GM12874 (cell line): Measurements from ENCODE around the gene PELI3.
A peak's percentile ranks its signal among the peaks of the same experiment; 100 is the strongest.

Source experiments
- TF ChIP-seq, protein P1 (sequence below): IDR thresholded peaks from 2 replicates; pipeline ENCODE4 v1.5.1; 2011; ENCODE audit warnings: low read depth, mild to moderate bottlenecking, control low read depth, low read length, moderate library complexity; ENCODE audit not compliant: insufficient read depth

PELI3 gene

DNA sequence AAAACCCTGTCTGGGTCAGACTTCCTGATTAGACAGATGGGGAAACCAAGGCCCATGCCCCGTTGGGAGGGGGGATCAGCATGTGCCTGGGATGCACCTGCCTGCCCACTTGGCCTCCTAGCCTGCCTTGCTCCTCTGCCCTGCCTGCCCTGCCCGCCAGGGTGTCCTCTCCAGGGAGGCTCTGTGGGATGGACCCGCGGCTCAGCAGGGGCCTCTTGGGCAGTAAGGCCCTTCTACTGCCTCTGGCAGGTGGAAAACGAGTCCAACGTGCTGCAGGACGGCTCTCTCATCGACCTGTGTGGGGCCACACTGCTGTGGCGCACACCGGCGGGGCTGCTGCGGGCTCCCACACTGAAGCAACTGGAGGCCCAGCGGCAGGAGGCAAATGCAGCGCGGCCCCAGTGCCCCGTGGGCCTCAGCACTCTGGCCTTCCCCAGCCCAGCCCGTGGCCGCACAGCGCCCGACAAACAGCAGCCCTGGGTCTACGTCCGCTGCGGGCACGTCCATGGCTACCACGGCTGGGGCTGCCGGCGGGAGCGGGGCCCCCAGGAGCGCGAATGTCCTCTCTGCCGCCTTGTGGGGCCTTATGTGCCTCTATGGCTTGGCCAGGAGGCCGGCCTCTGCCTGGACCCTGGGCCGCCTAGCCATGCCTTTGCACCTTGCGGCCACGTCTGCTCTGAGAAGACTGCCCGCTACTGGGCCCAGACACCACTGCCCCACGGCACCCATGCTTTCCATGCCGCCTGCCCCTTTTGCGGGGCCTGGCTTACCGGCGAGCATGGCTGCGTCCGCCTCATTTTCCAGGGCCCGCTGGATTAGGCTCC lies 8.9 kb downstream of the PELI3 start:
- TF ChIP-seq, protein P1, sequence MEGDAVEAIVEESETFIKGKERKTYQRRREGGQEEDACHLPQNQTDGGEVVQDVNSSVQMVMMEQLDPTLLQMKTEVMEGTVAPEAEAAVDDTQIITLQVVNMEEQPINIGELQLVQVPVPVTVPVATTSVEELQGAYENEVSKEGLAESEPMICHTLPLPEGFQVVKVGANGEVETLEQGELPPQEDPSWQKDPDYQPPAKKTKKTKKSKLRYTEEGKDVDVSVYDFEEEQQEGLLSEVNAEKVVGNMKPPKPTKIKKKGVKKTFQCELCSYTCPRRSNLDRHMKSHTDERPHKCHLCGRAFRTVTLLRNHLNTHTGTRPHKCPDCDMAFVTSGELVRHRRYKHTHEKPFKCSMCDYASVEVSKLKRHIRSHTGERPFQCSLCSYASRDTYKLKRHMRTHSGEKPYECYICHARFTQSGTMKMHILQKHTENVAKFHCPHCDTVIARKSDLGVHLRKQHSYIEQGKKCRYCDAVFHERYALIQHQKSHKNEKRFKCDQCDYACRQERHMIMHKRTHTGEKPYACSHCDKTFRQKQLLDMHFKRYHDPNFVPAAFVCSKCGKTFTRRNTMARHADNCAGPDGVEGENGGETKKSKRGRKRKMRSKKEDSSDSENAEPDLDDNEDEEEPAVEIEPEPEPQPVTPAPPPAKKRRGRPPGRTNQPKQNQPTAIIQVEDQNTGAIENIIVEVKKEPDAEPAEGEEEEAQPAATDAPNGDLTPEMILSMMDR, result no peak

DNA sequence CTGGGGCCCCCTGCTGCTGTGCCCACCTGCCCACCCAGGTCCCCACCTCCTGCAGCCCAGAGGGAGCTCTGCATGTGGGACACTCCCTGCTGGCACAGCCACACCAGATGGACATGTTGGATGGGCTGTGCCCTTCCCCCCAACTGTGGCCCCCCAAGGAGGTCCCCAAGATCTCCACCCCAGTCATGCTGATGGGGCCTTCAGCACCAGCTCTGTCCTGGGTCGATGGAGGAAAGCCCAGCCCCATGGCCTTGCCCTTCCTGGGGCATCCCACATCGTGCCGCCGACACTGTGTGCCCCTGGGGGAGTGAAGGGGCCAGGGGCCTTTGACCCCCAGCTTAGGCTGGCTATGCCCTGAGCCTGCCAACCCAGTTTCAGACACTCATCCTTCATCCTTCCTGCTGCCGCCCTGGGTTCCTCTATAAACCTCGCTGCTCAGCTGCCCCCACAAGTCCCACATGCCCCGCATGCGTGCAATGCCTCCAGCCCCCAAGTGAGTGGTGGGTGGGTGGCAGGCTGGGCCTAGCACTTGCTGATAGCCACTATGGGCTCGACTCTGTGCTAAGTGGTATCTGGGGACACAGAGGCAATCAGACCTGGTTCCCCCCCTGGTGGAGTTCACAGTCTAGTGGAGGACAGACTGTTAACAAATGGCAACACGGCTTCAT lies 9.6 kb downstream of the PELI3 start:
- TF ChIP-seq, protein P1, result no peak

- TF ChIP-seq, protein P1, result no peak
Measured at GRCh38 chr11:66476841-66477251, 10.1 kb downstream of the PELI3 start.

DNA sequence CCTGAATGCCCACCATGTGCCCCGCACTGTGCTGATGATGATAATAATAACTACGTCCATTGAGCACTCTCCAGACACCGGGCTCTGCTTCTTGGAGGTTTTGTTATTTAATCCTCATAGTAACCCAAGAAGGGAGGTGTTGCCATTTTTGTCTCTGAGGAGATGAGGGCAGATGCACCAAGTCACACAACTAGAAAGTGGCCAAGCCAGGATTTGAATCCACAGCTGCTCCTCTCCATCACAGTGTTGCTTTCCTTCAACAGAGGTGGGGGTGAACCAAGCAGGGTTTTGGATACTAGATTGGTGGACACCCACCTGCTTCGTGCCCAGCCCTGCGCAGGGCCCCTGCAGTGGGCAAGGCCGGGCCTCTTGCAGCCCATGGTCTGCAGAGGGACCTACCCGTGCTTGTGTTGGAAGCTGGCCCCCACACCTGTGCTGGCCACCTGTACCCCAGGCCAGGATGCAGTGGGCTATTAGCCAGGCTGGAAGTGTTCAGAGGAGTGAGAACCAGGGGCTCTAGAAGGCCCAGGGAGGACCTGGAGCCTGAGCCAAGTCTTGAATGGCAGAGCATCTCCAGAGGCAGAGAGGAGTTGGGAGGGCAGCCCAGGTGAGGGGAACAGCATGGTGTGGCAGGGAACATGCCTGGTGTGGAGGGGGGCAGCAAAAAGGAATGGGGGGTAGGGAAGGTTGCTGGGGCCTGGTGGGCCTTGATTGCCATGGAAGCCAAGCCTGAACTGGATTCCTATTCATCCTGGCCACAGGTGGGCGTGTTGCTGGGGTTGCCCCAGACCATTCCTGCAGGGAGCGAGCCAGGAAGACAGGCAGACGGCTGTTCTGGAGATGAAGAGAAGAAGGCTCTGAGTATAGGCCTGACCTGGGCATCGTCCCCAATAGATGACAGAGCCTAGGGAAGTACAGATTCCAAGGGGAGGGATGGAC lies 10.8 kb downstream of the PELI3 start:
- TF ChIP-seq, protein P1, result no peak

DNA sequence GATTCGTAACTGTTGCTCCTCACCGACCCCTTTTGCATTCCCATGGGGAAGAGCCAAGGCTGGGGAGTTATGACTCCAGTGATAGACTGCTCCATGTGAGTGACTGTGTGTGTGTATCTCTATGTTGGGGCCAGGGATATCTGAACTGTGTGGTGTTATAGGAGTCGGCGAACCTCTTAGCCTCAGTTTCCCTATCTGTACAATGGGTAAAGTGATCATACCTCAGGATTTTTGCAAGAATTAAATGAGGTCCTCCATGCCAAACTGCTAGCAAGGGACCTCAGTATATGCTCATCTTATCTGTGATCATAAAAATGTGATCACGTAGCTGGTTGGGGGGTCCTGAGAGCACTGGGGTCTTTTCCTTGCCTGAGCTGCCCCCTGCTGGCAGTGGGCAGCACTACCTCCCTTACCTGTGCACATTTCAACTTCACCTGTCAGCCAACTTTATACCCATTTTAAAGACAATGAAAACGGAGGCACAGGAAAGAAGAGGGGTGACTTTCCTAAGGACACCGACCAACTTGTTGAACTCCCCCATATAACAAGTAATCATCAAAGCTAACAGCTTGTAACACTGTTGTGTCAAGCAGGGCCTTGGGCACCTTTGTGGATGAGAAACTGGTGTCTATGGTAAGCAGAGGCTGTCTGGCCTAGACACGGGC lies 12.2 kb downstream of the PELI3 start:
- TF ChIP-seq, protein P1, result peak; percentile 91

- TF ChIP-seq, protein P1, result no peak
Measured at GRCh38 chr11:66479394-66480116, 12.8 kb downstream of the PELI3 start.
